ENCODE data around the gene SLC5A2.

- TF ChIP-seq, protein P1, sequence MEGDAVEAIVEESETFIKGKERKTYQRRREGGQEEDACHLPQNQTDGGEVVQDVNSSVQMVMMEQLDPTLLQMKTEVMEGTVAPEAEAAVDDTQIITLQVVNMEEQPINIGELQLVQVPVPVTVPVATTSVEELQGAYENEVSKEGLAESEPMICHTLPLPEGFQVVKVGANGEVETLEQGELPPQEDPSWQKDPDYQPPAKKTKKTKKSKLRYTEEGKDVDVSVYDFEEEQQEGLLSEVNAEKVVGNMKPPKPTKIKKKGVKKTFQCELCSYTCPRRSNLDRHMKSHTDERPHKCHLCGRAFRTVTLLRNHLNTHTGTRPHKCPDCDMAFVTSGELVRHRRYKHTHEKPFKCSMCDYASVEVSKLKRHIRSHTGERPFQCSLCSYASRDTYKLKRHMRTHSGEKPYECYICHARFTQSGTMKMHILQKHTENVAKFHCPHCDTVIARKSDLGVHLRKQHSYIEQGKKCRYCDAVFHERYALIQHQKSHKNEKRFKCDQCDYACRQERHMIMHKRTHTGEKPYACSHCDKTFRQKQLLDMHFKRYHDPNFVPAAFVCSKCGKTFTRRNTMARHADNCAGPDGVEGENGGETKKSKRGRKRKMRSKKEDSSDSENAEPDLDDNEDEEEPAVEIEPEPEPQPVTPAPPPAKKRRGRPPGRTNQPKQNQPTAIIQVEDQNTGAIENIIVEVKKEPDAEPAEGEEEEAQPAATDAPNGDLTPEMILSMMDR (conservative IDR thresholded peaks at IDR 0.05; ENCODE audit: low read length), result no peak
- TF ChIP-seq EZH2phosphoT487 (IDR thresholded peaks at IDR 0.05; ENCODE audit: borderline replicate concordance, low read depth, low read length), result no peak
Measured at GRCh38 chr16:31486045-31486444, 3.1 kb downstream of the SLC5A2 start.

Data from OCI-LY7 (cell line).